Myometrial cell (primary cell): ENCODE measurements around the gene TDRD1. TPM values are rescaled to one million over a fixed set of nuclear protein-coding genes. Genes with fewer than 3 reads are reported as not detected.

Source experiments
- total RNA-seq: library from RNA; depleted of rRNA; stranded (reverse); fragments of >200 nt; gene quantifications from 2 replicates; pipeline ENCODE4 v1.2.3, GENCODE V29; 2015

Gene TDRD1
- total RNA-seq, result 0.35 TPM in 1 of 2 replicates, not detected in the other

GRCh38 chr10:114179148-114179547 lies at the start of gene TDRD1:
Gene TDRD1 (plus strand): TSS chr10:114179353. CDS start chr10:114187832, 8,479 bp downstream.

GRCh38 chr10:114173921-114174694 lies 5.0 kb upstream of the TDRD1 start, which contains the start of gene CCDC186:
Gene CCDC186 (minus strand): TSS chr10:114174203. CDS start chr10:114163268, 10,935 bp downstream.

GRCh38 chr10:114239117-114239993 lies 60.2 kb downstream of the TDRD1 start, which contains the start of gene VWA2:
Gene VWA2 (plus strand): TSS chr10:114239254. CDS start chr10:114248714, 9,460 bp downstream.

Other genes starting within 250 kb of the TDRD1 start
- gene ADRB1, start 135.5 kb upstream of the TDRD1 start, total RNA-seq, result not detected in 2 replicates
- gene CCDC186, start 5.2 kb upstream of the TDRD1 start, total RNA-seq, result 10.1 and 11.2 TPM in 2 replicates
- not detected in 2 replicates for gene VWA2, start 59.9 kb downstream of the TDRD1 start, total RNA-seq
- 2.3 and 6.3 TPM in 2 replicates for gene AFAP1L2, start 225.1 kb downstream of the TDRD1 start, total RNA-seq